Activated CD4-positive, CD25-positive, alpha-beta regulatory T cell treated with anti-CD3 and anti-CD28 coated beads, Interleukin-2, amount 50 U/mL, for 16 hours (primary cell): ENCODE results near the gene MSI2.
"Not testable (repeated sequence)": the region's sequence is repeated elsewhere in the genome, so short reads cannot be mapped to it uniquely, and the experiment has no call there.

Experiments
- DNase-seq: peaks from one replicate; pipeline ENCODE4 v3.0.0-alpha.2; 2020; ENCODE audit warnings: low read depth, low spot score

Gene MSI2

DNA sequence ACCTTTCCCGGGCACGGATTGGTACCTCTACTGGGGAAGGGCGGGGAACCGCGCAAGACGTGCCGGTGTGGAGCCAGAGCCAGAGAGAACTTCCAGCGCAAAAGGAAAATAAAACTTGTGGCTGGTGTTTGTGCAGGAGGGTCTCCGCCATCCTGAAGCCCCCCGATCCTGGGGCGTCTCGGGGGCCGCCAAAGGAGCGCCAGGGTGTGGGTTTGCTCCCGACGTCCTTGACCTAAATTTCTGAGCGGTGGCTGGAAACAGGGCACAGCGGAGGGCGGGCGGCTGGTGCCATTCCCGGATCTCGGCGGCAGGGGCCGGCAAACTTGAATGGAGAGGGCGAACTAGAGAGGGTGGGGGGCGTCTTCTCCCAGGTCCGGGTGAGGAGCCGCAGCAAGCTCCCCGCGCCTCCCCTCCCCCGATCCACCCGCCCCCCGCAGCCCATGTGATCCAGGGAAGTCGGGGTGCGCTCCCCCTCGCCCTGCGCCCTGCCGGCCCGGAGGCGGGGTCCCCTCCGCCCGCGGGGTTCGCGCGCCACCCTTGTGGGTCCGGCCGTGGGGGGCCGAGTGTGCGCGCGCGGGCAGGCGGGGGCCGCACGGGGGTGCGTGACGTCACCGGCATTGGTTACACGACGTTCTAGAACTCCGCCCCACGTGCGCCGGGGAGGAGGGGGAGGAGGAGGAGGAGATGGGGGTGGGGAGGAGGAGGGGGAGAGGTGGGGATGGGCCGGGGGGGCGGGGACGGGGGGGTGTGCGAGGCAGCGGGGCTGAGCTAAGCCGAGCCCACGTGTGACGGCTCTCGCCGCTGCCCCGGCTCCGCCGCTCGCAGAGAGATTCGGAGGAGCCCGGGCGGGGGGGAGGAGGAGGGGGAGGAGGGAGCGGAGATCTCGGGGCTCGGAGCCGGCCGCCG is at the start of gene MSI2:
TSS of gene MSI2 (plus strand) at position 748 of the 906 bp plus-strand sequence. CDS start 220 bp downstream, outside the sequence.
- DNase-seq = peak; percentile 83

DNA sequence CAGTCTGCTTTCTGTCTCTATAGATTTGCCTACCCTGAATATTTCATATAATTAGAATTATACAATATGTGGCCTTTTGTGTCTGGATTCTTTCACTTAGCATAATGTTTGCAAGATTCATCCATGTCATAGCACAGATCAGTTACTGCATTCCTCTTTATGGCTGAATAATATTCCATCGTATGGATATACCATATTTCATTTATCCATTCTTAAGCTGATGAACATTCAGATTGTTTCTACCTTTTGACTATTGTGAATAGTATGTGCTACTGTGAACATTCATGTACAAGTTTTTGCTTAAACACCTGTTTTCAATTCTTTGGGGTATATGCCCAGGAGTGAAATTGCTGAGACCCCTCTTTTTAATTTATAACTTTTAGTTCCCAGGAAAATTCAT is 49.4 kb upstream of the MSI2 start:
- no peak for DNase-seq

DNA sequence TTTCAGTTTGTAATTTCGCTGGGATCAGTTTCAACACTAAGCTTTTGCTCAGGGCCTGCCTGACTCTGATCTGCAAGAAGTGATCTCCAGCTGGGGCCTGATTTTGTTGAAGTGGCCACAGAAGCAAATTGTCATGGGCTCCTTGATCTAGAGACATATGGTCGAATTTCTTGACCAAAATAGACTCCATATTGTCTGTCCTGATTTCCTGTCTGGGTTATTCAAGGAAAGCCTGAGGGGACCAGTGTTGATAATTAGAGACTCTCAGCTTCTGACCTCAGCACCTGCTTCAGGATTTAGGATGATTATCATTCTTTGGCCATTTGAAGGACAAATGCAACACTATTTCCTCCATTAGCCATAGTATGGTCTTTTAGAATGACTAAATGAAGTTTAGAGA is 48.9 kb upstream of the MSI2 start:
- no peak for DNase-seq

DNA sequence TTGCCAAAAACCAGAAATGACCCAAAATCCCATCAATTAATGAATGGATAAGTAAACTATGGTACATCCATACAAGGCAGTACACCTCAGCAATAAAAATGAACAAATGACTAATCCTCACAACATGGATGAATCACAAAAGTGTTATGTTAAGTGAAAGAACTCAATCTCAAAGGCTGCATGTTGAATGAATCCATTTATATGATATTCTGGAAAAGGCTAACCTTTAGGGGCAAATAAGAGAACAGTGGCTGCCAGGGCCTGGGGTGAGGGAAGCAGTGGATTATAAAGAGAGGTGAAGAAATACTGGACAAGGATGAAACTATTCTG is 46.1 kb upstream of the MSI2 start:
- DNase-seq = no peak

DNA sequence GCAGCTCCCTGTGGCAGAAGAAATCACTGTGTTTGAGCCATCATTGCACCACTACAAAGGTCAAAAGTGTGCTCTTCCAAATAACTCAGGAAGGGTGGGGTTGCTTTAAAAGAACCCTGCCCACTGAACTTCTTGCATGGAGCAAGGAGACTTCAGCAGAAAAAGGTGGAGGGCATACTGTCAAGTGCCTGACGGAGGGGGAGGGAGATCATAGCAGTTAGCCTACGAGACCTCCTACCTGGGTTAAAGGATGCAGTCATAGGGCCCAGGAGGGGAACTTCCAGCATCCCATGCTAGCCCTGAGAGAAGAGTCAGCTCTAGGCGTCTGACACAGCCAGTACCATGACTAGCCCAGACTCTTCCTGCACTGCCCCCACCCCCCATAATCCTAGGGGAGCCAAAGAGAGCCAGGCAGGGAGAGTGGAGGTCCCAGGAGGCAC is 45.3 kb upstream of the MSI2 start:
- DNase-seq = no peak

DNA sequence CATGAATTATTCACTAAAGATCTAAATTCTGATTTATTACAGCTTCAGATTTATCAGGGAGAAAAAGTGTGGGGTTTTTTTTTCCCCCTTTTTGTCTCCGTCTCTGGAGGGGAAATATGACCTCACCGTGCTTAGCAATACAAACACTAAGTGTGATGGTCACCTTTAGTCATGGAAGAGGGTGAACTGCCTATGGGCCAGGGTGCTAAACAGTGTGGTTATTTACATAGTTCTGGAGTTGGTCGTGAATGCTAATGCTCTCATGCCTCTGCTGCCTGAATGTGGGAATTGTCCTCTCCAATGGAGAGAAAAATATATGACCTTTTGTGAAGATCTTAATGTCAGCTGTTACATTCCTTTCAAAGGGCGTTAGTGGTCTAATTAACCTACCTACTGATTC is 44.8 kb upstream of the MSI2 start:
- no peak for DNase-seq

DNA sequence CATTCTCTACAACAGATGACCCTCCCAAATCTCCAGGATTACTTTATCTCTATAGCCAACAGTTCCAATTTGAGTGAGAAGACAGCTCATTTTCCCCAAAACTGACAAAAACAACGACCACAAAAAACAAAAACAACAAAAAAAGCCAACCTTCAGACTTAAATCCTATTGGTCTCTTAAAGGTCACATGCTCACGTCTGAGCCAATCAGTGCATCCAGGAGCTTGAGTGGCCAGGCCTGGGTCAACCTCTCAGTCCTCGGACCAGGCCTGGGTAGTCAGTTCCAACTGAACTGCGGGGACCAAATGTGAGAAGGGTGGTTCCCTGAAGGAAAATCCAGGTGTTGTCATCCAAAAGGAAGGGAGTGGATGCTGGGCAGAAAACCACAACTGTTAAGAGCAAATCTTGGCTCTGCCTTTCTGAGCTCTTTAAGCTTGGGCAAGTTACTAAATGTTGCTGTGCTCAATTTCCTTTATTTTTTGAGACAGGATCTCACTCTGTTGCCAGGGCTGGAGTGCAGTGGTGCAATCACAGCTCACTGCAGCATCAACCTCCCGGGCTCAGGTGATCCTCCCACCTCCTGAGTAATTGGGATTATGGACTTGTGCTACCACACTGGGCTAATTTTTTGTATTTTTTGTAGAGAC is 43.0 kb upstream of the MSI2 start:
- no peak for DNase-seq

DNA sequence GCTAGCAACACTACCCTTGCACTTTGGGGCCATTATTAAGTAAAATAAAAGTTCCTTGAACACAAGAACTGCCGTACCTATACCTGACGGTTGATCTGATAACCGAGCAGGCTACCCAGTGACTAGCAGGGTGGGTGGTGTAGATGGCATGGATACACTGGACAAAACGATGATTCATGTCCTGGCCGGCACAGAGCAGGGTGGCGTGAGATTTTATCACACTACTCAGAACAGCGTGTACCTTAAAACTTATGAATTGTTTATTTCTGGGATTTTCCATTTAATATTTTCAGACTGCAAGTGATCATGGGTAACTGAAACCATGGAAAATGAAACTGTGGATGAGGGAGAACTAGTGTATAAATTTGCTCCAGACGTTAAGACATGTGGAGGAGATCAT is 41.0 kb upstream of the MSI2 start:
- no peak for DNase-seq

DNA sequence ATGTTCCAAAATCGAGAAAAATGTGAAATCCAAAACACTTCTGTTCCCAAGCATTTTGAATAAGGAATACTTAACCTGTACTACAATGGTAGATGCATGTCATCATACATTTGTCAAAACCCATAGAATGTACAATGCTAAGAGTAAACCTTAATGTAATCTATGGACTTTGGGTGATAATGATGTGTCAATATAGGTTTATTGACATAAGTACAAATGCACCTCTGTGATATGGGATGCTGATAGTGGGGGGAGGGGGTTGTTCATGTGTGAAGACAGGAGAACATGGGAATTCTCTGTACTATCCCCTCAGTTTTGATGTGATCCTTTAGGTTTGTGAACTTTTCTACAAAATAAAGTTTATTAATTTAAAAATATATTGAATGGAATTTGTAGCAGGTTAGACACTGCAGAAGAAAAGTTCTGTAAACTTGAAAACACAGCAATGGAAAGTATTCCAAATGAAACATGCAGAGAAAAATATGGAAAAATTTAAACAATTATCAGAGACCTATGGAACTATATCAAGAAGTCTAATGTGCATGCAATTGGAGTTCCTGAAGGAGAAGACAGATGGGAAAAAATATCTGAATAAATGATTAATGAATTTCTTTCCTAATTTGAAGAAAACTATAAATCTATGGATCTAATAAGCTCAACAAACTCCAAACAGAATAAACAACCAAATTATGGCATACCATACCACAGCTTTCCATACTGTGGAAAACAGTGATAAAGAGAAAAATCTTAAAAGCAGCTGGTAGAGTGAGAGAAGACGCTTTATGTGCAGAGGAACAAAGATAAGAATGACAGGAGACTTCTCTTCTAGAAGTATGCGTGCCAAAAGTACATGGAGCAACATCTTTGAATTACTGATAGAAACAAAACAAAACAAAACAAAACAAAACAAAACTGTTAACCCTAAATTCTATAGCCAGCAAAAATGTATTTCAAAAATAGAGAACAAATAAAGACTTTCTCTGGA is 34.7 kb upstream of the MSI2 start:
- no peak for DNase-seq

DNA sequence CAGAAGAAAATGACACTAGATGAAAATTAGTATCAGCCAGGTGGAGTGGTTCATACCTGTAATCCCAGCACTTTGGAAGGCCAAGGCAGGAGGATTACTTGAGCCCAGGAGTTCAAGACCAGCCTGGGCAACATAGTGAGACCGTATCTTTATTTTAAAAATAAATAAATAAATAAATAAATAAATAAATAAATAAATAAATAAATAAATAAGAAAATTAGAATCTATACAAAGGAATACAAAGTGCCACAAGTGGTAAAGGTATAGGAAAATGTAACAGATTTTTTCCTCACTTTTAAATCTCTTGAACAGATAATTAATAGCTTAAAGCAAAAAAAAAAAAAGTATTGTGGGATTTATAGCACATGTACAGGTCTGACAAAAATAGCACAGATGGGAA is 33.9 kb upstream of the MSI2 start:
- not testable (repeated sequence) for DNase-seq

DNA sequence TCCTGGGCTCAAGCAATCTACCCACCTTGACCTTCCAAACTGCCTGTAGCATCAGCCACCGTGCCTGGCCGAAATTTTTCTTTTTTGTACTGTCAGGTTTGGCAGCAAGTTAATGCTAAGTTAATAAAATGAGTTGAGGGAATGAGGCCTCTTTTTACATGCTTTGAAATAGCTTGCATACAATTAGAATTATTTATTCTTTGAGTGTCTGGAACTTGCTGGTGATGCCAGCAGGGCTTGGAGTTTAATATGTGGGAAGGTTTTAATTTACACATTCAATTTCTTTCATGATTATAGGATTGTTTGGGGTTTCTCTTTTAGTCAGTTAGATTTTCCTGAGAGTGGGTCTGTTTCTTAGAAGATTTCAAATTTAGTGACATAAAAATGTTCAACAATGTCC is 31.2 kb upstream of the MSI2 start:
- no peak for DNase-seq

DNA sequence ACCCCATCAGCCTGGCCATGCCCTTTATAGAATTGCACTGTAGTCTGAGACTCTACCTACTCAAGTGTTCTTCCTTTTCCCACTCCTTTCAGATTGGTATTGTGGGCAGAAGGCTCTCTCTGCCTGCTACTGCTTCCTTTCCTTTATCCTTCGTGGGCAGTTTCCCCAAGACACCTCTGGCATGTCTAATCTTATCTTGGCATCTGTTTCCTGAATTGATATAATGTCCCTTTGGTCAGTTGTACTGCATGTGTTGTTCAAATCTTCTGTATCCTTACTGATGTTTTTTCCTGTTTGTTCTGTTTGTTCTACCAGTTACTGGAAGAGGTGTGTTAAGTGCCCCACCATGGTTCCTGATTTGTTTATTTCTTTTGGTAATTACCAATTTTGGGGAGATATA is 29.5 kb upstream of the MSI2 start:
- no peak for DNase-seq

DNA sequence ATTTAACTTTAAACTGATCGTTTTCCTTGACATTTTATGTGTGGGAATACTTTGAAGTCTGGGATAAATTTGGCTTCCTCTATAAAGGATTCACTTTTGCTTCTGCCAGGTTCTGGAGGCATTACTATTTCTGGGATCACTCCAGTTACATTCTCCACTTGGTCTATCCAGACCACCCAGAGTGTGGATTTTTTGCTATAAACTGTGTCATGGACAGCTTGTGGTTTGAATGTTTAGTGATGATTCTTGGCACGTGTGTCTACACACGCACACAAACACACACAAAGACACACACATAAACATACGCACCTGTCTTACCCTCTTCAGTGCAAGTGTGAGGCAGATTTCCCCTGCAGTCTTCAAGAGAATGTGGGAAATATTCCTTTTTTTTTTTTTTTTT is 27.4 kb upstream of the MSI2 start:
- DNase-seq = no peak

DNA sequence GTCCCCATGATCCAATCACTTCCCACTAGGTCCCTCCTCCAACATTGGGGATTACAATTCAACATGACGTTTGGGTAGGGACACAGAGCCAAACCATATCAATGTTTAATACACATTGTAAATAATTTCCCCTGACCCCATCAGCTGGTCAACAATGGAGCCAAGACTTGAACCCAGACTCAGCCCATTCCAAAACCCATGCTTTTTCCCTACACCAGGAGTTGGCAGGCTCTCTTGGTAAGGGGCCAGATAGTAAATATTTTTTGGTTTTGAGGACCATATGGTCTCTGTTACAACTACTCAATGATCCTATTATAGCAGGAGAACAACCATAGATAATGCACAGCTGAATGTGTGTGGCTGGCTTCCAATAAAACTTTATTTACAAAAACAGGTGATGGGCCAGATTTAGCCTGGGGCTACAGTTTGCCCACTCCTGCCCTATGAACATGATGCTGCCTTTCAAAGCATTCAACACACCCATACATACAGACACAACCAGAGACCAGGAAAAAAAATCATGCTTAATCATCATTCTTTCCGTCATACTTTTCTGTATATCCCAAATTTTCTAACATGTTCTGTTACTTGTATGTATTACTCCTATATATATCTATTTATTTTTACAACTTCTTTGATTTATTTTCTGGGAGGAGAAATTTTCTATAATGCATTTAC is 22.1 kb upstream of the MSI2 start:
- DNase-seq = no peak

DNA sequence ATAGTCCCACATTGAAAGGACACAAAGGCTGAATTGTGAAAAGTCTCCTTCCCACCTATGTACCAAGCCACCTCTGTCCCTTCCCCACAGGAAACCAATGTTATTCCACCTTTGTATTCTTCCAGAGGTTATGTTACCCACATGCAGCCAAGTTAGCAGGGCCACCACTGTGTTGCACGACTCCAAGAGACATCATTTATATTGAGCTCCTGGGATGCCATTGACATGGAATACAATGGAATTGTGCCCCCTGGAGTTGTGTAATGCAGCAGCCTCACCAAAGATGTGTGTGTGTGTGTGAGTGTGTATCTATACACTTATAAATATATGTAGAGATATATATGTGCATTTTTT is 21.6 kb upstream of the MSI2 start:
- no peak for DNase-seq

DNA sequence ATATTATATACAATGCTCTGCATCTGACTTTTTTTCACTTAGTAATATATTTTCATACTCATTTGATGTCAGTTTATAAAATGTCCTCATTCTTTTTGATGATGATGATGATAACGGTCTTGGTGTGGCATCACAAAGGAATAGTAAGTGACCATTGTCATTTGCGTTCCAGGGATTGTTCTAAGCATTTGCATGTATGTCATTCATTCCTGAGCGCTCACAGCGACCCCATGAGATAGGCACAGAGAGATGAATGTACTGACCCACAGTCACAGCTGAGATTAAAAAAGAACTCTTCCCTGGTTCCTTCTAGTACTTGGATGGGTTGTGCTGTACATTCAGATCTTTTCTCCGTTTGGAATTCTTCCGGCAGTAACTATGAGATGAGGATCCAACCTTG is 21.2 kb upstream of the MSI2 start:
- DNase-seq = no peak

DNA sequence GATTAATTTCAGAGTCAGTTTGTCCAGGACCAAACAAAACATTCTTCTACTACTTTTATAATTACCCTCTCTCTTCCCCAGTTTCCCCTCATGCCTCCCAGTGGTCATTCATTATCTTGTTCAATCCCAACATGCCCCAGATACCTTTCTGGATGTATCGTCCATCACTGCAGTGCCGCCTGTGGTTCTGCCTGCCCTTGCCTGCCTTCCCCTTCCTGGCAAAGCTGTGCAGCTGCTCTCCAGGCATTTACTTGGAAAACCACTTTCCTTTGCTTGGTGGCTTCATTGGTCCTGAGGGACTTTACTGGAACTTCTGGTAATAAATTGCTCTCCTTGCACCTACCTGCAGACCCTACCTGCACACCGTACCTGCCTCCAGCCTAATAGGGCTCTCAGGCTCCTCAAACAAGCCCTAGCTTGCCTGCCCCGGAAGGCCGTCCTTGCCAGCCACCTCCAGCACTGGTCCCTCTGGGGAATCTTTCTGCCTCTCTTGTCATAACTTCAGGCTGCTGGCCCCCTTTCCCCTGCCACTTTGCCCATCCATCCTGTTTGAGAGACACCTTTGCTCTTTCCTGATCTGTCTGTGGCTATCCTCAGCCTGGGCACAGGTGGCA is 19.5 kb upstream of the MSI2 start:
- no peak for DNase-seq

DNA sequence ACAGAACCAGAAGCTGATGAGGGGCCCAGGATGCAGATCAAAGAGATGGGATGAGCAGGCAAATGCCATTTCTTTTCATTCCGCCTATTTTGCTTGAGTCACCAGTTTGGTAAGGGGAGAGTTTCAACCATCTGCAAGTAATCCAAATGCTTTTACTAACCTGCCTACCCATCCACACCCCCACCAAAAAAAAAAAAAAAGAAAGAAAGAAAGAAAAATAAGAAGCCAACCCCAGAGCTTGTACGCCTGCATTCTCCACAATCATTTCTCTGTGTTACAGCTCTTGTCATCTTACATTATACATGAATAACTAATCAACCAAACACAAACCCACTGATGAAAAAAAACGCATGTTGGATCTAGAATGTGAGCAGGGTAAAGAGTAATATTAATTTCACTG is 15.7 kb upstream of the MSI2 start:
- no peak for DNase-seq

DNA sequence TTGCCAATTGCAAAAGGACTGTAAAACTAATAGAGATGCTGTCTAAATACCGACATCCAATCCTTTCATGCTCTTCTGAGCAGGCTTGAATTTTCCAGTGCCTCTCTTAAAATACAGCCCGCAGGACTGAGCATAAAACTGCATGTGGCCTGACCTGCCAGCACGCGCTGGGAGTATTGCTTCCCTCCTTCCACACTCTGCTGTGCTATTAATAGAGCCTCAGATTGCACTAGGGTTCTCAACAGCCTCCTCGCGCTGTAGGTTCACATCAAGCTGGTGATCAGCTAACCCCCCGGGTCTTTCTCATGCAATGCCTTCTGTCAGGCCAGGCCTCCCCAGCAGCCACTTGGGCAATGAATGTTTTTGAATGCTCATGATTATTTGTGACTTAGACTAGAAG is 14.2 kb upstream of the MSI2 start:
- DNase-seq = no peak

DNA sequence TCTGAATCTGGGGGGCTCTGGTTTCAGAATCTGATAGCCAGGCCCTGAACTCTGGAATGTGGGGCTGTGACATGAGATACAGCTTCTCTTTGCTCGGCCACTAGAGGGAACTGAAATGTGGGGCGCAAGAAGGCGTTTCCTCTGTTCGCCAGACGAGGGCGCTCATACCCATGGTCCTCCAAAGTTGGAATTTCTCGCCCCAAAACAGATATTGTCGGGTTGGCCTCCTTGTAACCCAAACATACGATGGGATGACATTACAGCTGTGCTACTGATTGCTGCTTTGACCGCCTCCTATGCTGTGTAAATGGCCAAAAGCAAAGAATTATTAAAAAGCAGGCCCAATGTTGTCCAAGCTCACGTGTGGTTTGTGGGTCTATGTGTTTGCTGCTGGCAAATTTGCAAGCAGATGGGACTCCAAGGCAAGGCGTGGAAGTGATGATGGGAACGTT is 13.1 kb upstream of the MSI2 start:
- DNase-seq = peak; percentile 53

DNA sequence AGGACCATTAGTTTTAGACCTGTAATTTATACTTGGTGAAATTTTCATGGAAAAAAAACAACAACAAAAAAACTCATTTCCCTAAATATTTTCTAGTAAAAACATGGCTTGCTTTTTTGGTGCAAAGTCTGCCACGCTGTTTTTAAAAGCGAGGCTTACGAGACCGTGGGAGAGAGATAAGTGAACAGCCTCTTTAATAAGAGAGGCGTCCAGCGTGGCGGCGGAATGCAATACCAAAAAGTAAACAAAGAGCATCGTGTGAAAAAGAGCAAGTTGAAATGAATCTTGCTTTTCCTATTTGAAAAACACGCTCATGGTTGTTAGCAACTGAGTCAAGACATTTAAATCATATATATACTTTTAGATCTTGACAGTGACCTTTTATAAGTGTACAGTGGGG is 10.5 kb upstream of the MSI2 start:
- DNase-seq = no peak
